Gastroesophageal sphincter (tissue), 4 donors: ENCODE data around the gene SRGN. TPM values are rescaled to one million over a fixed set of nuclear protein-coding genes. Genes with fewer than 3 reads are reported as not detected.
A peak's percentile ranks its signal among the peaks of the same experiment; 100 is the strongest.

ENCODE experiments used
- ATAC-seq: fragments of 150-250 bp; one replicate; pipeline ENCODE4 v1.9.1; 2016; ENCODE audit warnings: mild to moderate bottlenecking, moderate library complexity
- H3K27ac ChIP-seq, 4 donors: fragments of 200-600 bp; sonication (generic) in 3 of 4; 1 replicate in 3 of 4; 2 replicates in 1 of 4; pipeline ENCODE4 v1.5.1; 2016 to 2019
- H3K27me3 ChIP-seq: fragments of 200-600 bp; sonication (generic); one replicate; pipeline ENCODE4 v1.5.1; 2019
- H3K36me3 ChIP-seq, 2 donors: fragments of 200-600 bp; sonication (generic); one replicate each; pipeline ENCODE4 v1.5.1; 2019; ENCODE audit warnings: control low read depth in 1 of 2
- H3K4me1 ChIP-seq, 3 donors: fragments of 200-600 bp; sonication (generic); 1 replicate in 2 of 3; 2 replicates in 1 of 3; pipeline ENCODE4 v1.5.1; 2016 to 2019; ENCODE audit warnings: control low read depth in 2 of 3
- H3K4me3 ChIP-seq, 2 donors: fragments of 200-600 bp; sonication (generic); one replicate each; pipeline ENCODE4 v1.5.1; 2019; ENCODE audit warnings: mild to moderate bottlenecking in 1 of 2, moderate library complexity in 1 of 2
- H3K9me3 ChIP-seq, 3 donors: fragments of 200-600 bp; sonication (generic); one replicate each; pipeline ENCODE4 v1.5.1; 2017 to 2019; ENCODE audit warnings: control low read depth in 2 of 3
- EP300 ChIP-seq: sonication (generic); formaldehyde crosslinking; IDR thresholded peaks from one replicate; pipeline ENCODE4 v1.6.1; 2017; ENCODE audit warnings: antibody characterized with exemption, mild to moderate bottlenecking
- POLR2A ChIP-seq, 2 donors: fragments of 450-650 bp; IDR thresholded peaks; one replicate each; pipeline ENCODE4 v1.6.1; 2017; ENCODE audit warnings: antibody characterized with exemption in 2 of 2, mild to moderate bottlenecking in 2 of 2, moderate library complexity in 1 of 2
- POLR2AphosphoS5 ChIP-seq: sonication (generic); formaldehyde crosslinking; IDR thresholded peaks from one replicate; pipeline ENCODE4 v1.6.1; 2017; ENCODE audit warnings: antibody characterized with exemption
- WGBS, 2 donors: methylation state at CpG; one replicate each; pipeline ENCODE4 v1.1.5; 2018; ENCODE audit warnings: low coverage in 1 of 2; 5-methylcytosine and 5-hydroxymethylcytosine counted together
- total RNA-seq, 4 donors: library from RNA; depleted of rRNA; stranded (reverse); fragments of >200 nt; gene quantifications; one replicate each; pipeline ENCODE4 v1.1.0, GENCODE V29; 2016
- TF ChIP-seq, protein P1 (sequence below), 4 experiments: fragments of 200-600 bp in 2 of 4; fragments of 450-650 bp in 2 of 4; sonication (generic) in 1 of 4; IDR thresholded peaks; one replicate each; pipeline ENCODE4 v1.5.1; 2017 to 2019; ENCODE audit warnings: antibody characterized with exemption in 4 of 4, mild to moderate bottlenecking in 2 of 4, moderate library complexity in 2 of 4

The SRGN gene
- total RNA-seq, 4 donors from 2014 or later, result 14.9 to 143 (median 97.8) TPM

DNA sequence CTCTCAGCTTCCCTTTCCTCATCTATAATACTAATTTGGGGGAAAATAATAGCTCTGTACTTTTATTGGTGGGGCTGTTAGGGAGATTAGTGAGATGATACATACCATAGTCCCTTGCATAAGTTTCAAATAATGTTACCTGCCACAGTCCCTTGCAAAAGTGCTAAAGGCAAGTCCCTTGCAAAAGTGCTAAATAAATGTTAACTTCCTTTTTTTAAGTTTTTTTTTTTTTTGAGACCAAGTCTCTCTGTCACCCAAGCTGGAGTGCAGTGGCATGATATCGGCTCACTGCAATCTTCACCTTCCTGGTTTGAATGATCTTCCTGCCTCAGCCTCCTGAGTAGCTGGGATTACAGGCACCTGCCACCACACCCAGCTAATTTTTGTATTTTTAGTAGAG lies 43.4 kb upstream of the SRGN start:
- WGBS, 2 donors, result 83 to 100% methylated on average over 1 of the region's 1 CpG
- TF ChIP-seq POLR2A (IDR thresholded peaks at IDR 0.05) (no peak), EP300 (no peak), POLR2AphosphoS5 (no peak)
- TF ChIP-seq, protein P1, sequence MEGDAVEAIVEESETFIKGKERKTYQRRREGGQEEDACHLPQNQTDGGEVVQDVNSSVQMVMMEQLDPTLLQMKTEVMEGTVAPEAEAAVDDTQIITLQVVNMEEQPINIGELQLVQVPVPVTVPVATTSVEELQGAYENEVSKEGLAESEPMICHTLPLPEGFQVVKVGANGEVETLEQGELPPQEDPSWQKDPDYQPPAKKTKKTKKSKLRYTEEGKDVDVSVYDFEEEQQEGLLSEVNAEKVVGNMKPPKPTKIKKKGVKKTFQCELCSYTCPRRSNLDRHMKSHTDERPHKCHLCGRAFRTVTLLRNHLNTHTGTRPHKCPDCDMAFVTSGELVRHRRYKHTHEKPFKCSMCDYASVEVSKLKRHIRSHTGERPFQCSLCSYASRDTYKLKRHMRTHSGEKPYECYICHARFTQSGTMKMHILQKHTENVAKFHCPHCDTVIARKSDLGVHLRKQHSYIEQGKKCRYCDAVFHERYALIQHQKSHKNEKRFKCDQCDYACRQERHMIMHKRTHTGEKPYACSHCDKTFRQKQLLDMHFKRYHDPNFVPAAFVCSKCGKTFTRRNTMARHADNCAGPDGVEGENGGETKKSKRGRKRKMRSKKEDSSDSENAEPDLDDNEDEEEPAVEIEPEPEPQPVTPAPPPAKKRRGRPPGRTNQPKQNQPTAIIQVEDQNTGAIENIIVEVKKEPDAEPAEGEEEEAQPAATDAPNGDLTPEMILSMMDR (IDR thresholded peaks at IDR 0.05), result no peak
- no peak for ATAC-seq
- Histone ChIP-seq H3K27me3 (no peaks in the 10 kb centered on the region), H3K4me1 (no peaks in the 10 kb centered on the region), H3K27ac (peak overlapping the region in 1 of 4 donors; percentile 15), H3K9me3 (no peaks in the 10 kb centered on the region), H3K4me3 (no peak overlapping the region), H3K36me3 (no peaks in the 10 kb centered on the region)

DNA sequence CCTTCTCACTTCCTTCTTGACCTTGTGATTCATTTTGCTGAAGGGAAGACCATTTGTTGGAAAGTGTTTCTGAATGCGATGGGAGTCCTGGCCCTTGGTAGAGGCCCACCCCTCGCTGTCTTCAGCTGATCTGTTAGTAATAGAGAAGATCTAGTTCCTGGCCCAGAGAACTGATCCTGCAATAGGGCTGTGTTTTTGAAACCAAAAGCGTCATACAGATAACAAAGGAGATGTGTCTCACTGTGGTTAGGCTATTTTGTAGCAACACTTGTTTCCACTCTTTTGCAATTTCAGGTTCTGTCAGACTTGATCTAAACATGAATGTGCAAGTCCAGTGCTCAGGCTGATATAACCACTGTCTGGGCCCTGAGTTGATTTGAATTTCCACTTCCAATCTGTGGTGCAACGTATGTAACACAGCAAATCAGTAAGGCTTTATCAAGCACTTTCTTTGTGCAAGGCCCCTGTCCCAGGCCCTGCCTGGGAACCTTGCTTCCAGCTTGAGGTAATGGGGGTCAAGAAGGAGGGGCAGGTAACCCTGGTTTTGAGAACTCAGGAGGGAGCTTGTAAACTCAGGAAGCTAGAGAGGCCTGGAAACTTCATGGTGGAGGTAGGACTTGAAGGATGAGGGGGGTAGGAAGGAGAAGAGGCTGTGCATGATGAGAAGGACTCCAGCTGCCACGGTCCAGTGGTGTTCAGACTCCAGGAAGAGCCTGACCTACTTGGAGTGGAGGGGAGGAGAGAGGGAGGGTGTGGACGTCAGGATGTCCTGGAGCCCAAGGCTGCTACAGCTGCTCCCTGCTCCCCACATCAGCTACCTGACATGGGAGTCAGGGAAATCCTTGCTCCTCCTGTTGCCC lies 42.2 kb upstream of the SRGN start:
- TF ChIP-seq EP300 (no peak), POLR2AphosphoS5 (no peak), POLR2A (IDR thresholded peaks at IDR 0.05) (no peak)
- TF ChIP-seq, protein P1 (IDR thresholded peaks at IDR 0.05), result no peak
- ATAC-seq, result no peak
- Histone ChIP-seq H3K4me1 (no peaks in the 10 kb centered on the region), H3K36me3 (no peaks in the 10 kb centered on the region), H3K9me3 (no peaks in the 10 kb centered on the region), H3K27ac (peak overlapping the region in 1 of 4 donors; percentile 15), H3K27me3 (no peaks in the 10 kb centered on the region), H3K4me3 (no peak overlapping the region)
- 59 to 66% methylated on average over 4 of the region's 6 CpGs for WGBS, 2 donors

DNA sequence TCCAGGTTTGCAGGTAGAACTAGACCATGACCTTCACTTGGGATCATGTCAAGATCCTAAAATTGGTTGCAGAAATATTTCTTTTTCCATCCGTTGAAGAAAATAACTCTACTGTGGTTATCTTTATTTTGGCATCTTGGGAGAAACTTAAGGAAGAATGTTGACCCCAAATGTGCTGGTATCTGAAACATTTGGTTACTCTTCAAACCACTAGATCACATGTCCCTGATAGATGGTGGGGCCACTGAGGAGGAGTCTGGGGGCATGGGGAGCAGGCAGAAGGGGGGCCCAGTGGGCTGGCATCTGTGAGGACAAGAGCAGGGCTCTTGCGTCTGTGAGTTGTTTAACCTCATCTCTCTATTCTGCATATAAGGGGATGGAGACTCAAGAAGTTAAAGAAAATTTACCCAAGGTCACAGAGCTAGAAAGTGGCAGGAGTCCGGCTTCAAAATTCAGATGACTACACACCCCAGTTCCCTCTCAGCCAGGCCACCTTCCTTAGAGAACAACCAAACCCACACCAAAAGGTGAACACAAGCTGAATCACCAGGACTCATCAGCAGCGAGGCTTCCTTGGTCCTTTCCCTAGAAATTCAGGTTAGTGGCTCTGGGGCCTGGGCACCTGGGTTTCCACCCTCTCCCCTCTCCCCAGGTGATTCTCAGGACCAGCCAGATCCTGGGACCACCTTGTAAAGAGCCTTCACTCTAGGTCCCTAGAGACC lies 40.6 kb upstream of the SRGN start:
- WGBS, 2 donors, result 63 to 71% methylated on average over 2 to 4 of the region's 4 CpGs
- ATAC-seq, result no peak
- Histone ChIP-seq H3K4me1 (no peaks in the 10 kb centered on the region), H3K27me3 (no peaks in the 10 kb centered on the region), H3K9me3 (no peaks in the 10 kb centered on the region), H3K36me3 (no peaks in the 10 kb centered on the region), H3K27ac (peak overlapping the region in 1 of 4 donors; percentile 57), H3K4me3 (no peak overlapping the region)
- TF ChIP-seq EP300 (no peak), POLR2A (IDR thresholded peaks at IDR 0.05) (no peak), POLR2AphosphoS5 (no peak)
- TF ChIP-seq, protein P1 (IDR thresholded peaks at IDR 0.05), result no peak

DNA sequence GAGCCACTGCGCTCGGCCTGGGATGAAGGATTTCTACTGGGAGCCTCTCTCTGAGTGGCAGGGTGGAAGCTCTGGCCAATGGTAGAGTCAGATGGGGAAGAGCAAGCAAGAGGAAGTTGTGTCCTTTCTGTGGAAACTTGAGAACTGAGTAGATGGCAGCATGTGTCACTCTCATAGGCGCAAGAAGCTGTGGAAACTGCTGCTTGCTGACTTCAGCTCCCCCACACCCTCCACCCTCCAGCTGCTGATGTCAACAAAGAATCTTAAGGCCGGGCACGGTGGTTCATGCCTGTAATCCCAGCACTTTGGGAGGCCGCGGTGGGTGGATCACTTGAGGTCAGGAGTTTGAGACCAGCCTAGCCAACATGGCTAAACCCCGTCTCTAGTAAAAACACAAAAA lies 39.8 kb upstream of the SRGN start:
- H3K9me3 ChIP-seq, result no peaks in the 10 kb centered on the region
- H3K4me3 ChIP-seq, result no peak overlapping the region
- TF ChIP-seq POLR2A (IDR thresholded peaks at IDR 0.05), result no peak
- no peak for TF ChIP-seq EP300
- no peak for TF ChIP-seq POLR2AphosphoS5
- TF ChIP-seq, protein P1 (IDR thresholded peaks at IDR 0.05), result no peak
- H3K27ac ChIP-seq, result peak overlapping the region in 2 of 4 donors; percentile 7 to 71
- ATAC-seq, result peak; percentile 66
- 53% methylated on average over 2 to 7 of the region's 8 CpGs for WGBS, 2 donors
- H3K36me3 ChIP-seq, result no peaks in the 10 kb centered on the region
- H3K4me1 ChIP-seq, result no peaks in the 10 kb centered on the region
- no peaks in the 10 kb centered on the region for H3K27me3 ChIP-seq
